ENCODE results near the gene SMU1. TPM values are rescaled to one million over a fixed set of nuclear protein-coding genes. Genes with fewer than 3 reads are reported as not detected.

The SMU1 gene
- 27.6 and 28.3 TPM in 2 replicates for total RNA-seq

- peak; percentile 96 for DNase-seq (ENCODE audit: low spot score)
- H3K9me3 Mint-ChIP-seq = no peaks in the 10 kb centered on the region
- peaks cover 28% of the 10 kb centered on the region for H3K4me1 Mint-ChIP-seq (ENCODE audit: low read depth)
- peak within 1 kb of the TSS; percentile 99 for H3K4me3 Mint-ChIP-seq (ENCODE audit: low read depth)
- H3K27ac Mint-ChIP-seq = peak within 1 kb of the TSS; percentile 99
- H3K27me3 Mint-ChIP-seq (ENCODE audit: low read depth) = no peaks in the 10 kb centered on the region
- peaks cover 31% of the 10 kb centered on the region for H3K36me3 Mint-ChIP-seq (ENCODE audit: low read depth)
- intact Hi-C loops (cut with micrococcal nuclease) = loop anchor here (1.0 kb wide), 6 partner anchors 51 to 214 kb away; partner anchors contain the start of genes APTX, B4GALT1, BAG1 and DNAJA1
Observed at GRCh38 chr9:33076046-33077004, at the start of gene SMU1. Gene SMU1 (minus strand): TSS chr9:33076674. CDS start chr9:33076608, 66 bp downstream.

GRCh38 chr9:33125461-33125860, 49.0 kb upstream of the SMU1 start:
- H3K4me1 Mint-ChIP-seq (ENCODE audit: low read depth) = peaks cover 18% of the 10 kb centered on the region
- H3K36me3 Mint-ChIP-seq (ENCODE audit: low read depth) = peaks cover 58% of the 10 kb centered on the region
- no peak overlapping the region for H3K4me3 Mint-ChIP-seq (ENCODE audit: low read depth)
- intact Hi-C loops (cut with micrococcal nuclease) = no loop called here
- no peaks in the 10 kb centered on the region for H3K9me3 Mint-ChIP-seq
- H3K27ac Mint-ChIP-seq = no peak overlapping the region
- no peaks in the 10 kb centered on the region for H3K27me3 Mint-ChIP-seq (ENCODE audit: low read depth)
- no peak for DNase-seq (ENCODE audit: low spot score)

- intact Hi-C loops (cut with micrococcal nuclease) = no loop called here
- Mint-ChIP-seq H3K27me3 (ENCODE audit: low read depth) (no peaks in the 10 kb centered on the region), H3K36me3 (ENCODE audit: low read depth) (peaks cover 59% of the 10 kb centered on the region), H3K4me3 (ENCODE audit: low read depth) (no peak overlapping the region), H3K27ac (no peak overlapping the region), H3K9me3 (no peaks in the 10 kb centered on the region), H3K4me1 (ENCODE audit: low read depth) (peaks cover 17% of the 10 kb centered on the region)
- no peak for DNase-seq (ENCODE audit: low spot score)
Observed at GRCh38 chr9:33124751-33125381, 48.4 kb upstream of the SMU1 start.

GRCh38 chr9:33124046-33124445, 47.6 kb upstream of the SMU1 start:
- Mint-ChIP-seq H3K9me3 (no peaks in the 10 kb centered on the region), H3K4me3 (ENCODE audit: low read depth) (no peak overlapping the region), H3K27me3 (ENCODE audit: low read depth) (no peaks in the 10 kb centered on the region), H3K36me3 (ENCODE audit: low read depth) (peaks cover 56% of the 10 kb centered on the region), H3K27ac (no peak overlapping the region), H3K4me1 (ENCODE audit: low read depth) (peaks cover 12% of the 10 kb centered on the region)
- DNase-seq (ENCODE audit: low spot score) = no peak
- intact Hi-C loops (cut with micrococcal nuclease) = no loop called here

GRCh38 chr9:33123407-33124031, 47.0 kb upstream of the SMU1 start:
- intact Hi-C loops (cut with micrococcal nuclease) = no loop called here
- Mint-ChIP-seq H3K27me3 (ENCODE audit: low read depth) (no peaks in the 10 kb centered on the region), H3K9me3 (no peaks in the 10 kb centered on the region), H3K27ac (no peak overlapping the region), H3K4me3 (ENCODE audit: low read depth) (no peak overlapping the region), H3K36me3 (ENCODE audit: low read depth) (peaks cover 50% of the 10 kb centered on the region), H3K4me1 (ENCODE audit: low read depth) (peaks cover 14% of the 10 kb centered on the region)
- no peak for DNase-seq (ENCODE audit: low spot score)

GRCh38 chr9:33120620-33121019, 44.1 kb upstream of the SMU1 start:
- DNase-seq (ENCODE audit: low spot score) = no peak
- Mint-ChIP-seq H3K9me3 (no peaks in the 10 kb centered on the region), H3K27ac (no peak overlapping the region), H3K36me3 (ENCODE audit: low read depth) (peaks cover 44% of the 10 kb centered on the region), H3K4me3 (ENCODE audit: low read depth) (no peak overlapping the region), H3K27me3 (ENCODE audit: low read depth) (no peaks in the 10 kb centered on the region), H3K4me1 (ENCODE audit: low read depth) (peaks cover 27% of the 10 kb centered on the region)
- intact Hi-C loops (cut with micrococcal nuclease) = no loop called here

GRCh38 chr9:33117796-33118195, 41.3 kb upstream of the SMU1 start:
- Mint-ChIP-seq H3K4me1 (ENCODE audit: low read depth) (peaks cover 23% of the 10 kb centered on the region), H3K36me3 (ENCODE audit: low read depth) (peaks cover 59% of the 10 kb centered on the region)

GRCh38 chr9:33117306-33117705, 40.8 kb upstream of the SMU1 start:
- DNase-seq (ENCODE audit: low spot score) = no peak
- Mint-ChIP-seq H3K4me1 (ENCODE audit: low read depth) (peaks cover 23% of the 10 kb centered on the region), H3K27me3 (ENCODE audit: low read depth) (no peaks in the 10 kb centered on the region), H3K4me3 (ENCODE audit: low read depth) (peak overlapping the region; percentile 46), H3K27ac (peak overlapping the region; percentile 84), H3K36me3 (ENCODE audit: low read depth) (peaks cover 64% of the 10 kb centered on the region), H3K9me3 (no peaks in the 10 kb centered on the region)
- intact Hi-C loops (cut with micrococcal nuclease) = loop anchor here (2.0 kb wide), 1 partner anchor 37 kb away; no protein-coding TSS in a partner anchor

More at GRCh38 chr9:33117796-33118195, 41.3 kb upstream of the SMU1 start:
- intact Hi-C loops (cut with micrococcal nuclease) = loop anchor here (2.0 kb wide), 1 partner anchor 37 kb away; no protein-coding TSS in a partner anchor
- no peak for DNase-seq (ENCODE audit: low spot score)
- Mint-ChIP-seq H3K4me3 (ENCODE audit: low read depth) (no peak overlapping the region), H3K27me3 (ENCODE audit: low read depth) (no peaks in the 10 kb centered on the region), H3K9me3 (no peaks in the 10 kb centered on the region), H3K27ac (peak overlapping the region; percentile 1)

GRCh38 chr9:33116860-33117259, 40.4 kb upstream of the SMU1 start:
- H3K27me3 Mint-ChIP-seq (ENCODE audit: low read depth) = no peaks in the 10 kb centered on the region
- no peak for DNase-seq (ENCODE audit: low spot score)
- peaks cover 66% of the 10 kb centered on the region for H3K36me3 Mint-ChIP-seq (ENCODE audit: low read depth)
- no peaks in the 10 kb centered on the region for H3K9me3 Mint-ChIP-seq
- peak overlapping the region; percentile 37 for H3K4me3 Mint-ChIP-seq (ENCODE audit: low read depth)
- H3K4me1 Mint-ChIP-seq (ENCODE audit: low read depth) = peaks cover 21% of the 10 kb centered on the region
- H3K27ac Mint-ChIP-seq = peak overlapping the region; percentile 84
- intact Hi-C loops (cut with micrococcal nuclease) = loop anchor here (2.0 kb wide), 1 partner anchor 36 kb away; no protein-coding TSS in a partner anchor

GRCh38 chr9:33114746-33115145, 38.3 kb upstream of the SMU1 start:
- no peak overlapping the region for H3K27ac Mint-ChIP-seq
- intact Hi-C loops (cut with micrococcal nuclease) = no loop called here
- H3K36me3 Mint-ChIP-seq (ENCODE audit: low read depth) = peaks cover 66% of the 10 kb centered on the region

GRCh38 chr9:33113799-33114547, 37.5 kb upstream of the SMU1 start:
- no peak for DNase-seq (ENCODE audit: low spot score)
- Mint-ChIP-seq H3K9me3 (no peaks in the 10 kb centered on the region), H3K27me3 (ENCODE audit: low read depth) (no peaks in the 10 kb centered on the region), H3K27ac (no peak overlapping the region), H3K4me1 (ENCODE audit: low read depth) (peaks cover 14% of the 10 kb centered on the region), H3K4me3 (ENCODE audit: low read depth) (no peak overlapping the region), H3K36me3 (ENCODE audit: low read depth) (peaks cover 63% of the 10 kb centered on the region)
- intact Hi-C loops (cut with micrococcal nuclease) = no loop called here

More at GRCh38 chr9:33114746-33115145, 38.3 kb upstream of the SMU1 start:
- Mint-ChIP-seq H3K27me3 (ENCODE audit: low read depth) (no peaks in the 10 kb centered on the region), H3K4me1 (ENCODE audit: low read depth) (peaks cover 14% of the 10 kb centered on the region), H3K4me3 (ENCODE audit: low read depth) (no peak overlapping the region), H3K9me3 (no peaks in the 10 kb centered on the region)
- DNase-seq (ENCODE audit: low spot score) = no peak

- Mint-ChIP-seq H3K27ac (no peak overlapping the region), H3K36me3 (ENCODE audit: low read depth) (peaks cover 55% of the 10 kb centered on the region), H3K4me1 (ENCODE audit: low read depth) (peaks cover 4% of the 10 kb centered on the region), H3K9me3 (no peaks in the 10 kb centered on the region), H3K27me3 (ENCODE audit: low read depth) (no peaks in the 10 kb centered on the region), H3K4me3 (ENCODE audit: low read depth) (no peak overlapping the region)
- no peak for DNase-seq (ENCODE audit: low spot score)
- intact Hi-C loops (cut with micrococcal nuclease) = no loop called here
Observed at GRCh38 chr9:33112094-33112493, 35.6 kb upstream of the SMU1 start.

Measured in activated T-helper 2 cell treated with anti-CD3 and anti-CD28 coated beads, Interferon-gamma antibody, Interleukin-2, Interleukin-4, amounts not matched to agents 10 μg/mL and 5 μg/mL and 100 μg/mL, durations not matched to agents 14 hours and 24 hours and 36 hours (primary cell).